SU-DHL-6 (cell line): Measurements from ENCODE around the gene BMPR2.

Experiments used
- CTCF ChIP-seq: fragments of 200-600 bp; sonication (generic); IDR thresholded peaks from one replicate; pipeline ENCODE4 v1.5.1; 2017; ENCODE audit warnings: antibody characterized with exemption, mild to moderate bottlenecking, low read length, moderate library complexity; ENCODE audit not compliant: insufficient read depth, poor library complexity, severe bottlenecking
- EZH2phosphoT487 ChIP-seq: fragments of 200-600 bp; sonication (generic), shearing (Covaris generic); conservative IDR thresholded peaks from 2 replicates; pipeline ENCODE4 v1.6.1; 2018; ENCODE audit warnings: mild to moderate bottlenecking, antibody characterized with exemption, low read length, moderate library complexity, mixed read lengths

DNA sequence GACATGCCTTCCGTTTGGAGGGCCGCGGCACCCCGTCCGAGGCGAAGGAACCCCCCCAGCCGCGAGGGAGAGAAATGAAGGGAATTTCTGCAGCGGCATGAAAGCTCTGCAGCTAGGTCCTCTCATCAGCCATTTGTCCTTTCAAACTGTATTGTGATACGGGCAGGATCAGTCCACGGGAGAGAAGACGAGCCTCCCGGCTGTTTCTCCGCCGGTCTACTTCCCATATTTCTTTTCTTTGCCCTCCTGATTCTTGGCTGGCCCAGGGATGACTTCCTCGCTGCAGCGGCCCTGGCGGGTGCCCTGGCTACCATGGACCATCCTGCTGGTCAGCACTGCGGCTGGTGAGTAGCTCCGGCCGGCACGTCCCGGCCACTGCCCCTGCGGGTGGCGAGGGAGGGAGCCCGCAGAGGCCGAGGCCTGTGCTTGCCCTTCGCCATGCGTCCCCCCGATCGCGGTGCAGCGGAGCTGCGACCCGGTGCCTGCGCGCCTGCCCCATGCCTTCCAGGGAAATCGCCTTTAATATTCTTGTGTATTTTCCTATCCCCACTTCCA is 1.2 kb downstream of the BMPR2 start:
- no peak for TF ChIP-seq CTCF
- TF ChIP-seq EZH2phosphoT487, result no peak
